HG02588 (cell line): Measurements from ENCODE around the gene RCN1.
"Not testable (repeated sequence)": the region's sequence is repeated elsewhere in the genome, so short reads cannot be mapped to it uniquely, and the experiment has no call there.

ENCODE experiments used
- ATAC-seq: cut with Tn5 transposase; IDR thresholded peaks from one replicate; pipeline ENCODE4 v1.9.1; 2021; ENCODE audit warnings: mild to moderate bottlenecking, moderate library complexity; ENCODE audit not compliant: unreplicated experiment

The RCN1 gene

GRCh38 chr11:32073644-32074026, 17.2 kb upstream of the RCN1 start:
- ATAC-seq = no peak

DNA sequence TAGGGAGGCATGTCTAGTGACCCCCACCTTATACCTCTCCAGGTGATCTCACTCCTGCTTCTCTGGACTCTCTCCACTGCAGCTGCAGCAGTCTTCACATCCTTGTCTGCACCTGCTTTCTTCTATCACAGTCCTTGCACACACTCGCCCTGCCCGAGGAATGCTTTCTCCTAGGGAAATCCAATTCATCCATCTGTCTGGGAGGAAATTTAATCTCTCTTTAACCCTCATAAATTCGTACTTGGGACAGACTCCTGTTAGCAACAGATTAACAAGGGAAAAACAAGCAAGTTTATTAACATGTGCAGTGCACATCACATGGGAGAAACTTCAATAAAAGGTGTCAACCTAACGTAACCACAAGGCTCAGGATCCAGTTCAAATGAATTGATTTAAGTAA, 11.3 kb upstream of the RCN1 start:
- no peak for ATAC-seq

DNA sequence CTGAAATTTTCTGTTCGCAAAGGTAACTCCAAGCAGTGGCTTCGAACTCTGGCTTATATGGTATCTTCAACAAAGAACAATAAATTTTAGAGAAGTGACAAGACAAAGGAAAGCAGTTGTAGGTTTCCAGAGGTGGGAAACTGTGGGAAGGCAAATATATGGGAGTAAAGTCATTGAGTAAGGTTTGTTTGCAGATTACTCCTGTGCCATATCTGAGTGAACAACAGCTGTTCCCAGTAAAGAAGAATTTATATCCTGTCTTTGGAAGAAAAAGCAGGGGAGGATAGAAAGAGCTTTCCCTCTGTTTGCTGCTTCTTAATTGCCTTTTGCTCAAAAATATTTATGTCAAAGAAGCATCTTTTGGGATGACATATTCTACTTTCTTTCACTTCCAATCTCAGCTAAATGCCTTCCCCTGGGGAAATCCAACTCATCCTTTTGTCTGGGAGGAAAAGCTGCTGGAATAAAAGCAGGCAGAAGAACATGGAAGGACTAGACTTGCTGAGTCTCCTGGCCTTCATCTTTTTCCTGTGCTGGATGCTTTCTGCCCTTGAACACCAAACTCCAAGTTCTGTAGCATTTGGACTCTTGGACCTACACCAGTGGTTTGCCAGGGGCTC, 10.4 kb upstream of the RCN1 start:
- ATAC-seq = no peak

- peak; percentile 74 for ATAC-seq
These were observed 9.7 kb upstream of the RCN1 start for GRCh38 chr11:32081129-32081641.

- no peak for ATAC-seq
These were observed 9.0 kb upstream of the RCN1 start for GRCh38 chr11:32081901-32082300.

GRCh38 chr11:32082346-32082986, 8.4 kb upstream of the RCN1 start:
- ATAC-seq = no peak

- ATAC-seq = no peak
These were observed 3.3 kb upstream of the RCN1 start for GRCh38 chr11:32087597-32087996.

GRCh38 chr11:32088117-32088941, 2.5 kb upstream of the RCN1 start:
- peak; percentile 33 for ATAC-seq

DNA sequence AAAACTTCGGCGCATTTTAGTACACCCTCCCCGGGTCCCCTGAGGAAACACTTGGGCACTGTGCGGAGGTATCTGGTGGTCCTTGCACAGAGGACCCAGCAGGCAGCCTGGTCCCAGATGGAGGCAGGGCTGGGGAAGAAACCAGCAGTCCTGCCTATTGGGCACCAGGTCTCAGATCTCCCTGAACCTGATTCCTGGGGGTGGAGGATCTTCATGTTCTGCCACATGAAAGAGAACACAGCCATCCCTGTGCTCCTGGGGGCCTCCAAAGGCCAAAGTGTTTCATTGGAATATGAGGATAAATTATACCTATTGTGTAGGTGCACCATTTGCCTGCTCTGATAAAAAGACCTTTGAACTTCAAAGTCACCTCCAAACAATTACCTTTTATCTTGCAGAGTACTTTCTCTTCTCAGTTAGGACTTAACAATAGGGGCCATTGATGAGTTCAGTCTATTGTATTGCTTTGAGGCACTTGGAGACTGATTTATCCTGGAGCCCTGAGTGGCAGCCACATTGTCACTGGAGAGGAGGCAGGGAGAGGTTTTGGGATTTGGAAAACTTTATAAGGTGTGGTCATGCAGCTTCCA, 1.8 kb downstream of the RCN1 start:
- ATAC-seq = no peak

DNA sequence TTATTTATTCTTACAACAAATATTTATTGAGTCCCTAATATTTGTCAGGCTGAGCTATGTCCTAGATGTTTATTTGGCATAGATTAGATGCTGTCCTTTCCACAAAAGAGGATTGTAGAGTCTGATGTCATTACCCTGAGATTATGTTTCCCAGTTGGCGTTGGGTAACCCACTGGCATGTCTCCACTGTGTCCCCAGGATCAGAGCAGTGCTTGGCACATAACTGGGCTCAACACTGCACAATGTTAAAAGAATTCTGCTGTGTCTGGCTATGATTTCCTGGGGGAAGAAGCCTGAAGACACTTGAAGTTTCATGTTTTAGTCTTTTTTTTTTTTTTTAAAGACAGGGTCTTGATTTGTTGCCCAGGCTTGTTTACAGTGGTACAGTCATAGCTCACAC, 4.0 kb downstream of the RCN1 start:
- no peak for ATAC-seq

- ATAC-seq = no peak
These were observed 7.4 kb downstream of the RCN1 start for GRCh38 chr11:32098142-32098903.

DNA sequence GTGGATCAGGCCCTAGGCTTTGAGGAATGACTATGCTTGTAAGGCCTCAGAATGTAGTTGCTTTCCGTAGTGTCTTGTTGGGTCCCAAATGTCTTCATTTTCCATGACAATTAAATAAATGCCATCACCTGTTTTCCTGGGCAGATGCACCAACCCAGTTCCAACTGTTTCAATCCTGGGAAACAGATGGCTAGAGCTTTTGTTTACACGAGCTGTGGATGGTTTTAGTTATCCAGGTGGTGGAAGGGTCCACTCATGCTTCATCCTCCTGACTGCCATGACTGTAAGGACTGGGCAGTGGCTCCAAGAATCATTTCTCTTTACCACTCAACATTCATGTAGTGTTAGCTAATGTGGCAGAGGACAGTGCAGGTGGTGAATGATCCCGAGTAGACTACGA, 8.6 kb downstream of the RCN1 start:
- no peak for ATAC-seq

GRCh38 chr11:32100495-32100894, 9.6 kb downstream of the RCN1 start:
- ATAC-seq = no peak

DNA sequence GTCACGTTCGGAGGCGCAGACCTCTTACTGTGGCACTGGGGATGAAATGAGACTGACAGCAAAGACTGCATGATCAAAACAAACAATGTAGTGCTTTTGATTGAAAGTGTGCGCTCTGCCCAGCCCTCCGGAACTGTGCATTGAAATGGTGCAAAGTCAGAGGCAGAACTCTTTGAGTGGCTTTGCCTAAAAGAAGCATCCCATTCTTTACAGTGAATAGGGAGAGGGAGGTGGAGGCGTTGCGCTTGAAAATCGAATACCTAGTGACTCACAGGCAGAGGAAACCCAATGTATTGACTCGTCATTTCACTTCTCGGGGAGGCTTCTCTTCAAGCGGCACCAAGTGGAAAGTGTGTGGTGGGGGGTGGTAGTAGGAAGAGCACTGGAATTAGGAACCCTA, 10.9 kb downstream of the RCN1 start:
- ATAC-seq = no peak

DNA sequence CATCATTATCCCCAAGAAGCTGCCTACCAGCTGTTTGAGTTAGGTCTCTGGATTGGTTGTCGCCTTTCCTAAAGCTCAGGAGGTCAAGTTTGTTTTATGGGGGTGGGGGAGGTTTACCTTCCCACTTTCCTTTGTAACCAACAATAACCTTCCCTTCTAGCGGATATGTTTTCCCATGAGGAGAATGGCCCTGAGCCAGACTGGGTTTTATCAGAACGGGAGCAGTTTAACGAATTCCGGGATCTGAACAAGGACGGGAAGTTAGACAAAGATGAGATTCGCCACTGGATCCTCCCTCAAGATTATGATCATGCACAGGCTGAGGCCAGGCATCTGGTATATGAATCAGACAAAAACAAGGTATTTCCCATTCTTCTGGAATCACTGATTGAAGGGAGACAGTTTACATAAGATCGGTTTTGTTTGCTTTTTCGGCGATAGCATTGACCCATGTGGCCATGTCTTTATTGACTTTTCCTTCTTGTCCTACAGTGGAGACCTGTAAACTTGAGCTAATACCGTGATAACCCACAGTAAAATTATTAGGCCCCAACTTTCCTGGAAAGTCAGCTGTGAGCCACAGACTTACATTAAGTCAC, 12.3 kb downstream of the RCN1 start:
- not testable (repeated sequence) for ATAC-seq

DNA sequence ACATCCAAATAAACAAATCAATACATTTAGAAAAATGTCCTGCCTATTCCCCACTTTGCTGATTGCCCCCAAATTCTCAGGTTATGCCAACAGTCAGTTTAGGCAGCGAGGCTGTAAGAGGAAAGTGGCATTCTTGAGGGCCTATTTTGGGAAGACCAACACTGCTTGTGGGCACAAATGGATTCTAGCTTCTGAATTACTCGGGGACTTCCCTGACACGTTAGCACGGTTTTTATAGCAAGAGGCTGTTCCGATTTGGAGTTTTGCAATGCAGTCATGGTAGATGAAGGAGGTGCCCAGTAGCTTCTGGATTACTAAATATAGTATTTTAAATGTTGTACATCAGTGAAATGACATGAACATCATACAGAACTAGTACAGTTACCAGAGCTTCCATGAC, 13.1 kb downstream of the RCN1 start:
- ATAC-seq = no peak

- peak; percentile 89 for ATAC-seq
These were observed 15.1 kb downstream of the RCN1 start for GRCh38 chr11:32105871-32106560.

DNA sequence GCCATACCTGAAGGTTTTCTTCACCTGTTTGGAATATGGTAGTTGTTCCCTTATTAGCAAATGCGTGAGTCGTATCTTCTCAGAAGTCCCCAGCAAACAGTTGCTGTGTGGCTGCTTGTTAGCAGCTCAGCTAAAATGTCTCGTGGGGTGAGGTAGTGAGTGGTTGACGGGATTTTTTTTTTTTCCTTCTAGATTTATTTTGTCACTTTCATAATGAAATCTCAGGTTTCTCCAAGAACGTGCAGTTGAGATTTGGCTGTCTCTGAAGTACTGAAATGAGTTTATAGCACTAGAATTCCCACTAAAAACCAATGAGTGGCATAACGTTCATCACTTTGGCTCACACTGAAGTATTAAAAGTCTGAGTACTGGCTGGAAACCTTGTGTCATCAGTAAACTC, 16.8 kb downstream of the RCN1 start:
- no peak for ATAC-seq

DNA sequence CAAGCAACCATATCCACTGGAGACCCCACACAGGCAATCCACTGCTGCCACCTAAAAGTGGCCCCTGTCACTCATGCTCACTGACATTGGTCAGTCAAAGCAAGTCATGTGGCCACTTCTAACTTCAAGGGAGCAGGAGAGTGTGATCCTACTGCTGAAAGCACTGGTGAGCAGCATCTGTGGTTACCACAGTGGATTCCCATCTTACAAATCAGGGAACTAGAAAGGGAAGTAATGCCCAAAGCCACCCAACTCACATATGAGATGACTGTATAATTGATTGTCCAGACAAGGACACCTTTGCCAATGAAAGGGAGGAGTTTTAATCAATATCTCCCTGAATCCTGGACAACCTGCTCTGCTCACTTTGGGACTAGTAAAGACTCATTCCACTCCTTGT, 17.7 kb downstream of the RCN1 start:
- no peak for ATAC-seq

DNA sequence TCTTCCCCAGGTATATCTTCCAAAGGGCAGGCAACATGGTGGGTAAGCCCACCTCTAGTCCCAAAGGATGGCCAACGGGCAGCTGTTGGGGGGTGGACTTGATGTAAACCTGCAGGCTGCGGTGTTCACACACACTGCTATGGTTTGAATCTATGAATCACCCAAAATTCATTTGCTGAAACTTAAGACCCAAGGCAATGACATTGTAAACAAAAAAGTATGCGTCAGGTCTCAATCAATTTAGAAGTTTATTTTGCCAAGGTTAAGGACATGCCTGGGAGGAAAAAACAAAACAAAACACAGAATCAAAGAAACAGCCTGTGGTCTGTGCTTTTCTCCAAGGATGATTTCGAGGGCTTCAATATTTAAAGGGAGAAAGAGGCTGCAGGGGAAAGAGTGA, 18.3 kb downstream of the RCN1 start:
- no peak for ATAC-seq
